HG02678 (cell line): ENCODE results near the gene XRCC3.

ENCODE experiments used
- ATAC-seq: cut with Tn5 transposase; IDR thresholded peaks from one replicate; pipeline ENCODE4 v1.9.1; 2021; ENCODE audit warnings: mild to moderate bottlenecking, moderate library complexity; ENCODE audit not compliant: unreplicated experiment

XRCC3 gene

GRCh38 chr14:103738701-103739451, 23.6 kb upstream of the XRCC3 start:
- ATAC-seq: no peak

- ATAC-seq: no peak
Observed at GRCh38 chr14:103738166-103738565, 22.9 kb upstream of the XRCC3 start.

GRCh38 chr14:103737432-103738045, 22.3 kb upstream of the XRCC3 start:
- no peak for ATAC-seq

- ATAC-seq: no peak
Observed at GRCh38 chr14:103736546-103737431, 21.5 kb upstream of the XRCC3 start.

GRCh38 chr14:103735815-103736545, 20.7 kb upstream of the XRCC3 start:
- ATAC-seq: no peak

- no peak for ATAC-seq
Observed at GRCh38 chr14:103735439-103735814, 20.2 kb upstream of the XRCC3 start.

- no peak for ATAC-seq
Observed at GRCh38 chr14:103735022-103735421, 19.8 kb upstream of the XRCC3 start.

- no peak for ATAC-seq
Observed at GRCh38 chr14:103734081-103734888, 19.0 kb upstream of the XRCC3 start.

- no peak for ATAC-seq
Observed at GRCh38 chr14:103733651-103734050, 18.4 kb upstream of the XRCC3 start.

- ATAC-seq: no peak
Observed at GRCh38 chr14:103732868-103733620, 17.8 kb upstream of the XRCC3 start.

GRCh38 chr14:103731916-103732867, 16.9 kb upstream of the XRCC3 start:
- no peak for ATAC-seq

GRCh38 chr14:103731481-103731880, 16.2 kb upstream of the XRCC3 start:
- no peak for ATAC-seq

GRCh38 chr14:103730490-103731035, 15.3 kb upstream of the XRCC3 start:
- ATAC-seq: no peak

GRCh38 chr14:103729496-103730448, 14.5 kb upstream of the XRCC3 start:
- ATAC-seq: no peak

GRCh38 chr14:103728721-103729120, 13.5 kb upstream of the XRCC3 start:
- ATAC-seq: no peak

- ATAC-seq: no peak
Observed at GRCh38 chr14:103728141-103728540, 12.9 kb upstream of the XRCC3 start.
